ENCODE results near the gene SEPTIN2.
"Not testable (repeated sequence)": the region's sequence is repeated elsewhere in the genome, so short reads cannot be mapped to it uniquely, and the experiment has no call there.

SEPTIN2 gene

GRCh38 chr2:241379481-241380480, 64.1 kb downstream of the SEPTIN2 start:
- in situ Hi-C loops (cut with HindIII; ENCODE audit: low sequenced_read_pairs) = no loop called here

DNA sequence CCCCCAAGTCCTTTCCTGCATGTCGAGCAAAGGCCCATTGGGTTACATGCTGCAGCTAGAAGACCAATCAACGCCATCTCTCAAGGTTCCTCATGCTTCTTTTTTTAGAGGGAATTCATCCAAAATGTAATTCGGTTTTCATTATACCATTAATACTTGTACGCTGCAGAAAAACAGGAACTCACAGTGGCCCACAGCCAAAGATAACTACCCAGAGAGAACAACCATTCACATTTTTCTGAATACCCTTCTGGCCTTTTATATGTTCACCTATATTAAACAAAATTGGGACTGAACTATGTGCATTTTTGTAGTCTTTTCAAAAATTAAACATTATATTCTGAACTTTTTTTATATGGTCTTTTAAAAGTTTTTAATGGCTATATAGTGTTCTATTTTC, 66.1 kb downstream of the SEPTIN2 start:
- in situ Hi-C loops (cut with HindIII; ENCODE audit: low sequenced_read_pairs) = no loop called here

- in situ Hi-C loops (cut with HindIII; ENCODE audit: low sequenced_read_pairs) = not testable (repeated sequence)
Observed at GRCh38 chr2:241385450-241385849, 69.7 kb downstream of the SEPTIN2 start.

GRCh38 chr2:241386519-241386918, 70.8 kb downstream of the SEPTIN2 start:
- in situ Hi-C loops (cut with HindIII; ENCODE audit: low sequenced_read_pairs) = no loop called here

DNA sequence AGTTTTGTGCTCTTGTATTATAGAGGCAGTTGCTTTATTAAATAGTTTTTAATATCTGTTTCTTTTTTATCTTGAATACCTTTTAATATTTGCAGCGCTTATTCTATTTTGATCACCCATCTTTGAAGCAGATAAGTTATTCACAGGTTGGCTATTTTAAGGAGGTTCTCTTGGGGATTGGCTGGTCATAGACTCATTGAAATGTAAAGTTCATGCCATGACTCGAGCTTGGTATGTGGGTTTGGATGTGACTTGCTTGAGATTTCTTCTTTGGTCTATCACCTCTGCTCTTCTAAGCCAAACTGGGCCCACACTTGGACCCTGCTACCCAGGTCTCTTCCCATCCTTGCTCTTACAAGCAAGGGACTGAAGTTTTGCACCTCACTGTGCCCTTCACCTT, 74.0 kb downstream of the SEPTIN2 start:
- in situ Hi-C loops (cut with HindIII; ENCODE audit: low sequenced_read_pairs) = no loop called here

GRCh38 chr2:241390301-241391206, 74.8 kb downstream of the SEPTIN2 start:
- in situ Hi-C loops (cut with HindIII; ENCODE audit: low sequenced_read_pairs) = no loop called here

- in situ Hi-C loops (cut with HindIII; ENCODE audit: low sequenced_read_pairs) = no loop called here
Observed at GRCh38 chr2:241391892-241392665, 76.4 kb downstream of the SEPTIN2 start.

GRCh38 chr2:241392753-241393152, 77.0 kb downstream of the SEPTIN2 start:
- in situ Hi-C loops (cut with HindIII; ENCODE audit: low sequenced_read_pairs) = not testable (repeated sequence)

DNA sequence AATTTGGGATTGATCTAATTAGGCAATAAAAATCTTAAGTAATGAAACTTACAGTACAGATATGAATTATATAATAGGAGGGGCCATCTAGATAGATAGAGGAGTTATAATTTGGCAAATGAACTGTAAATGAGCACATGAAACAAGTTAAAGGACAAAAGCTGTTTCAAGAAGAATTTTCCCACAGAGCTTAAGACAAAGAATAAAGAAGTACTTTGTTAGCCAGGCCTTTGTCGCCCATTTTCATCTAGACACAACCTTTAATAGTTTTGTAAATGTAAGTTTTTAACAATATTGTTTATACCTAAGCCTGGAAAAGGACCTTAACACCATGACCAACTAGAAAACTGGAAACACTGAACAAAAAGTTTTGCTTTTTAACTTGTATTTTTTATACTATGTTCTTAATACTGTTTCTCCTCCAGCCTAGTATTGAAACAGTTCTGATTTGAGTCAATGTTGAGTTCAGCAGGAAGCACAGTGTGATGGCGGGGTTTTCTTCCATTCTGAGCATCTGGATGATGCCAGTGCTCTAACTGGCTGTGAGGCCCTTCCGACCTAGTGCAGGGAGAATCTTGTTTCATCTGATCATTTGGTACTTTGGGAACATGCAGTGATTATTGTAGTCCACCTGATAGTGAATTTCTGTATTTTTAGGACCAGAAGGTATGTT, 77.9 kb downstream of the SEPTIN2 start:
- in situ Hi-C loops (cut with HindIII; ENCODE audit: low sequenced_read_pairs) = no loop called here

- in situ Hi-C loops (cut with HindIII; ENCODE audit: low sequenced_read_pairs) = not testable (repeated sequence)
Observed at GRCh38 chr2:241396809-241397208, 81.1 kb downstream of the SEPTIN2 start.

DNA sequence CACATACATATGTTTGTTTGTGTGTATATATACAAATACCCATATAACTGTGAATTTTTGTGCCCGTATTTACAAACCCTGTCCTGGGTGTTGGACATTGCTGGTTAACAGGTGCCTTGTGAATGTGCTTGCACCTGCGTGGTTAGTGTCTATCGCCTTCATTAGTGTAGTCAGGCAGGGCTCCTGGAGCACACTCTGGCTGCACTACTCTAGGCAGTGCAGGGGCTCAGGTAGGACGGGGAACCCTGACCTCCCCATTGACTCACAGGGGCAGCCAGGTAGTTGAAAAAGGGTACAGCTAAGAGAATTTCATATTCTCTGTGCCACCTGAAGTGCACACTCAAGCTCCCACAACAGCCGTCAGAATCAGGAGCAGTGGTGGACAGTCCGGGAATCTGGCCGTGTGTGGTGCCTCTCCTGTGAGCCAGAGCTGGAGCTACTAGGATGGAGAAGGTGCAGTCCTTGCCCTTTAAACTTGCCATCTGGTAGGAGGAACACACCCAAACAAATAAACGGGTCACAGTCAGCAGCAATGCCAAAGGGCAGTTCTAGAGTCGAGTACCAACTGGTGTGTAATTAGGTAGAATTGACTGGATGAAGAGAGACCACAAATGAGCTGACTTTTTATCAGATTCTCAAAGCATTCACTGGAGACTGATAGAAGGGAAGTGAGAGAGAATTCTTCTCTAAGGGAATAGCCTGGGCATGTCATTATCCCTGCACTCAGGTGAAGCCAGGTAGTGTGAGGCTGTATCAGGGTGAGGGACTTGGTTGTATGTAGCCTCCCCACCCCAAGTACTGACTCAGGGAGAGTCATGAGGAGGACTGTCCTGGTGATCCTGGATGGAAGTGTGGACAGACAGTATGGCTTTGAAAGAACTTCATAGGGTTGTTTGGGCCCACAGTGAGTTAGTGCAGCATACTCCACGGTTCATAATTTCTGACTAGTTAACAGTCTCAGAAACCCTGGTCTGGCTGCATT, 84.5 kb downstream of the SEPTIN2 start:
- in situ Hi-C loops (cut with HindIII; ENCODE audit: low sequenced_read_pairs) = no loop called here
